Activated T-helper 1 cell treated with Interleukin-2 at 50 U/mL for 16 hours (primary cell): ENCODE data around the gene ADCK1.
"Not testable (repeated sequence)": the region's sequence is repeated elsewhere in the genome, so short reads cannot be mapped to it uniquely, and the experiment has no call there.

Experiments used
- DNase-seq: peaks from one replicate; pipeline ENCODE4 v3.0.0-alpha.2; 2020; ENCODE audit warnings: low read depth

The ADCK1 gene, protein sequence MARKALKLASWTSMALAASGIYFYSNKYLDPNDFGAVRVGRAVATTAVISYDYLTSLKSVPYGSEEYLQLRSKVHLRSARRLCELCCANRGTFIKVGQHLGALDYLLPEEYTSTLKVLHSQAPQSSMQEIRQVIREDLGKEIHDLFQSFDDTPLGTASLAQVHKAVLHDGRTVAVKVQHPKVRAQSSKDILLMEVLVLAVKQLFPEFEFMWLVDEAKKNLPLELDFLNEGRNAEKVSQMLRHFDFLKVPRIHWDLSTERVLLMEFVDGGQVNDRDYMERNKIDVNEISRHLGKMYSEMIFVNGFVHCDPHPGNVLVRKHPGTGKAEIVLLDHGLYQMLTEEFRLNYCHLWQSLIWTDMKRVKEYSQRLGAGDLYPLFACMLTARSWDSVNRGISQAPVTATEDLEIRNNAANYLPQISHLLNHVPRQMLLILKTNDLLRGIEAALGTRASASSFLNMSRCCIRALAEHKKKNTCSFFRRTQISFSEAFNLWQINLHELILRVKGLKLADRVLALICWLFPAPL

DNA sequence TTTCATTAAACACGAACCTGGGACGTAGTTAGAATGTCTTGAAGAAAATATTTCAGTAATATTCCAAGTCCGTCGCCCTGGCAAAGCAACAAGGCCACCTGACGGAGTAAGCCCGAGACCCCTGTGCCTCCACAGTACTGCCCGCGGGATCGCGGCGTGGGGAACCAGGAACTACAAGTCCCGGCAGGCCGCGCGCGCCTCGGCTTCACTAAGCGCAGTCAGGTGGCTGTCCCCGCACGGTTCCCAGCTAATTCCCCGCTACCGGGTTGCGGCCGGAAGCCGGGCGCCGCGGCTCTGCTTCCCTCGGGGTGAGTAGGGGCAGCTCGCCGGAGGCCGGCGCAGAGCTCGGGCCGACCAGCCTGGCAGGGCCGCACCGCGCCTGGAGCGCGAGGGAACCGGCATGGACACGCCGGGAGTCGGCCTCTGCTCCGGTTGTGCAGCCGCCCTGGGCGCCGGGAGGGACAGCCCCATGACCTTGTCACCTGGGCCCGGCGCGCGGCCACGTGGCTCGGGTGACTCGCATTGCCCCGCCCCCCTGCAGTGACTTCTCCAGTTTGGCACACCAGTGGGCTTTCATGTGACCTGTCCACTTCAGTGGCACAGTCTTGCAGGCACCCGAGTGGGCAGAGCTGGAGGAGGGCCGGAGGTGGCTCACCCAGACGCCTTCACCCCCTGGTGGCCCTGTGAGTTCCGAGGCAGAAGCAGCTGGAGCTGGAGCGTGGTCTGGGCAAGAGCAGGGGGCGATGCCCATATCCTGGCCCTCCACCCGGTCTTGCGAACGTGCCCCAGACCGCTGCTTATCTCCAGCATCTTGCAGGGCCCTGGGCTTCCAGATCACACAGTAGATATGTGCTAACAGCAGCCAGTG, at the start of gene ADCK1:
TSS of gene ADCK1 (plus strand) at position 247 of the 868 bp plus-strand sequence. CDS start 18,870 bp downstream, outside the sequence.
- peak; percentile 71 for DNase-seq

DNA sequence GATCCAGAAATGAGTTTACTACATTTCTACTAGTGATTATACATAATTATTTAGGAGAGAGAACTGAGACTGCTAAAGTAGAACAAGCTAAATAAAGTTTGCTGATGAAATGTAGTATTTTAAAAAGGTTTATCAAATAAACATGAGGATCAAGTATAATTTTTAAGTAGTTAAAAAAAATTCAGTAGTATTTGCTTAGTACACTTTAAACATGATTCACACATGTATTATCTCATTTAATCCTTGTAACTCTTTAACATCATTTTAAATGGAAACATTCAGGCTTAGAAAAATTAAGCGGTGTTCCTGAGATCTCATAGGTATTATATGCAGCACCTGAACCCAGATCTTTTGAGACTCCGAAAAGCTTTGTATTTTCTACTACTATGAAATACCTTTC, 47.6 kb upstream of the ADCK1 start:
- no peak for DNase-seq

DNA sequence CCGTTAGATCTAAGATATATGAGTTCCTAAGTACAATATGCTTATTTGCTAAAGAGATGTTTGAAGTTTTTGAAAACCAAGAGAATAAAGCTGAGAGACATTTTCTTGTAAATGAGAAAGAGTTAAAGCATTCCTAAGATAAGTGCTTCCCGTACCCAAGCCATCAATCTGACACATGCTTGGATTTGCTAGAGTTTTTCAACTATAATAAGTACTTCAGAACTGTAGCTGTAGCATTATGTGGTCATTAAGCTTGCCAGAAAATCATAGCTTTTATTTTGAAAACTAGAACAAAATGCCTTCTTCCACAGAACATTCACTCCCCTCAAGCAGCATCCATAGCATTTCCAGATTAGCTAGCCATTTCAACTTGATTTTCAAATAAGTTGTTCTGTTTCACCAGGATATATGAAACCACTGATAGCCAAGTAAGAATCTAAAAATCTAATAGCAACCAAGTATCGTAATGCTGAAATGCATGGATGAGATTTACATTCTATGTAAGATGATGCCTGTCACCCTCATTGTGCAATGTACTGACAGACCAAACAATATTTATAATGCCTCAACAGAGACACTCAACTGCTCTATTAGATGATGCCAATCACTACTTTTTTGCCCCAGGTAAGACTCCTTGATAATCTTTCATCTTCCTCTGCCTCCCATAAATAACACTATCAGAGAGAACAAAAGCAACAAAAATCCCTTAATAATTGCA, 47.0 kb upstream of the ADCK1 start:
- DNase-seq, result no peak

DNA sequence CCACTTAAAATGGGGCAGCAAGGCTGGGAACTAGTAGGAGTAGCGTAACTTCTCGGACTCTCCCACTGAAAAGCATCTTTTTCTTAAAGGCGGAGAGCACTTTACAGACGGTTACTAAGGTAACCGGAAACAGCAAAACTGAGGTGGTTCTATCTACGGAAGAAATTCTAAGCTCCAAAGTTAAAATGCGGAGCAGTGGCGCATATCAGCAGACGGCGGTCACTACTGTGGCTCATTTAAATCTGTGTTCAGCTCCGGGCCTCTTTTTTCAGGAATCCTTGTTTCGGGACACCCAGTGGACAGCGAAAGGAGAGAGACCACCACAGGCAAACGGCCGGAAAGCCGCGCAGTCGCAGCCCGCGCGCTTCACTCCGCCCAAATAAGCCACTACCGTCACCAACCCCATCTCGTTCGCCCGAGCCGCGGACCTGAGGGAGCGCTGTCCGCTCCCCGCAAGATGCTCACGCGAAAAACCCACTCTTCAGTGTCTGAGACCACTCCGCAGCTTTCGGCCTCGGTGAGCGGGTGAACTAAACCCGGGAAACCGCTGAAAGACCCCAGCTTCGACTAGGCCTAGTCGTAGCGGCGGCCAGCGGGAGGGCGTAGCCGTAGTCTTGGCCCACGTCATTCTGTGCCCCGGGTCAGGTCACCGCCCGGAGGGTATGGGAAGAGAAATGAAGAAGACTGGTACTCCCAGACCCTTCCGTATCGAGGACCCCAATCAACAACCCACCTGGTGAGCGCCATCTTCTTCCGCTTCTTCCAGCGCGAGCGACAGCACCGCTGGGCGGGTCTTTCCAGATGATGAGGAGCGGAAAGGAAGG, 39.3 kb upstream of the ADCK1 start, which contains the start of gene SNW1:
TSS of gene SNW1 (minus strand) at position 776 of the 824 bp plus-strand sequence. CDS start at position 747, 29 bp downstream.
- peak; percentile 84 for DNase-seq

DNA sequence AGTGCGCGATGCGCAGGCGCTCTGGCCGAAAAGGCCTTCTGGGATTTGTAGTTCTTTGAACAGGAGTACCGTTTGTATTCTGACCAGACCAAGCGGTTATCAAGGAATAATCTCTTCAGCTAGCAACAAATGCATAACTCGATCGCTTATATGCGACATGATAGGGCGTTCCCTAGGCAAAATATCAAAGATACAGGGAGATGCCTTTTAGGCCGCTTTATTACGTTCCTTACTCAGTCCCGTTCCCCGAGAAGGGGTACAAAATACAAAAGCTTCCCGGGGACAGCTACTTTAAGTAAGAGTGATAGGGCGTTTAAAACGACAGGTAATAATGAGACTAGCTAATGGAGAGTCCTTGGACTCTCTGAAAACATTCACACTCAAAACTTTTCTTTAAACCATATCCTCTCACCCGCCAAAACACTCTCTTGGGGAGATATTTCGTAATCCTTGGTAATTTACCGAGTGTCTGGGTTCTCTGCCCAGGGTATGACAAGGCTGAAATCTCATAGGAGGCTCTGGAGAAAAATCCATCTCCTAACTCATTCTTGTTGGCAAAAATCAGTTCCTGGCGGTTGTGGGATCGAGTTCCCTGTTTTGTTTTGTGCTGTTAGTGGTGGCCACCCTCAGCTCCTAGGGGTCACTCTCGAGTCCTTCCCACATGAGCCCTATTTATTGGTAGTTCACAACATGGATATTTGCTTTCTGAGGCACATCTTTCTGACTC, 38.5 kb upstream of the ADCK1 start:
- DNase-seq, result no peak

DNA sequence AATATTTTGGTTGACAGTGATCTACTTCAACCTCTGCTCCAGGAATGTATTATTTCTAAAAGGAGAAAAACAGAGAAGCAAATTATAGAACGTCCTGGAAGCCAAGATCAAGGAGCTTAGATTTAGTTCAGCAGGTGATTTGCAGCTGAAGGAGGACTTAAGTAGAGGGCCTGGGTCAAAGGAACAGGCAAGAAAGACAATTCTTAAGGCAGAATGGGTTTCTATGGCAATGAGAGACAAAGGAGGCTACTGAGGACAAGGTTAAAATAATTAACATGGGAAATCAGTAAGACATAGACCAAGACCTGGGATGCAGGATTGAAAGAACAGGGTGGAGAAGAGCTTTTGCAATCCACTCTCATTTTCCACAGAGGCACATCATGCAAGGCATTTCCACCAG, 36.6 kb upstream of the ADCK1 start:
- DNase-seq, result no peak

DNA sequence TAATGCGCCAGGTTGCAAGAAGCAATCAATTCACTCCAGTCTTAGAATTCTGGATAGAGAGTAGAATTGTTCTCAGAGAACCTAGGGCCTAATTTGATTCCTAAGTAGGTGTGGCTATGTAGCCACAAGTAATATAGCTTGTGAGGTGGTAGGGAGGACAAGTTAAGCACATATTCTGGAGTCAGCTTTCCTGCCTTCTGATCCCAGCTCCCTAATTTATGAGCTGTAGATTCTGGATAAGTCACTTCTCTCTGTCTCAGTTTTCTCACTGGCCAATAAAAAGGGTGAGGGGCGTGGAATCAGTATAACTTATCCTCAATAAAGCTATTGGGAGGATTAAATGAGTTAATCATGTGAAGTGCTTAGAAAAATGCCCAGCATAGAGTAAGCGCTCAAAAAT, 35.9 kb upstream of the ADCK1 start:
- no peak for DNase-seq

DNA sequence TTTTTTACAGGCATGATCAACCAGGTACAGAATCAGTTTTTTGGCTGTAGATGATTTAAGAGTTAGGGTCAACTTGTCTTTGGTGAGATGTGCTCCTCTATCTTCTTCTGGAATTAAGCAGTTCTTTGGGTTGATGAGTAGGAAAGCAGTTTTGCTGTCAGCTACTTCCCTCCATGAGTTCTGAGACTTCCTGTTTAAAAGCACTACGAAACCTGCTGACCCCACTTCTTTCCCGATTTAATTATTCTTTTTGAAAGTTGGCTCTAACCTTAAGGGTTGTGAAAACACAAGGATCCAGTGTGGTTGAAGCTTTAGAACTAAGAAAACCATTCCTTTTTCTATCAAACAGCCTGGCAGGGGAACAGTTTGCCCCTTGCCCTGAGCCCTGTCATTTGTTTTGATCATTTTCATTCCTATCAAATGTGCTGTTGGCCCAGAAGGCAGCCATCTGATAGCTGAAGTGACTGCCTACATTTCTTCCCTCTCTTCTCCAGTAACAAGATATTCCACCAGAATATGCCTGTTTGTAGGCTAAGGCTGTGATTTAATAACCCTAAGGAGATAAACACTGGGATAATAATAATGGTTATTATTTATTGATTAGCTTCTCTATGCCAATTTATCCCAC, 31.4 kb upstream of the ADCK1 start:
- DNase-seq, result not testable (repeated sequence)

DNA sequence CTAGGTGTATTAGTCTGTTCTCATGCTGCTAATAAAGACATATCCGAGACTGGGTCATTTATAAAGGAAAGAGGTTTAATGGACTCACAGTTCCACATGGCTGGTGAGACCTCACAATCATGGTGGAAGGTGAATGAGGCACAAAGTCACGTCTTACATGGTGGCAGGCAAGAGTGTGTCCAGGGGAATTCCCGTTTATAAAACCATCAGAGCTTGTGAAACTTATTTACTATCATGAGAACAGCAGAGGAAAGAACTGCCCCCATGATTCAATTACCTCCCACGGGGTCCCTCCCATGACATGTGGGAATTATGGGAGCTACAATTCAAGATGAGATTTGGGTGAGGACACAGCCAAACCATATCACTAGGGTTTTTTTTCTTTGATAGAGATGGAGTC, 25.9 kb upstream of the ADCK1 start:
- not testable (repeated sequence) for DNase-seq

DNA sequence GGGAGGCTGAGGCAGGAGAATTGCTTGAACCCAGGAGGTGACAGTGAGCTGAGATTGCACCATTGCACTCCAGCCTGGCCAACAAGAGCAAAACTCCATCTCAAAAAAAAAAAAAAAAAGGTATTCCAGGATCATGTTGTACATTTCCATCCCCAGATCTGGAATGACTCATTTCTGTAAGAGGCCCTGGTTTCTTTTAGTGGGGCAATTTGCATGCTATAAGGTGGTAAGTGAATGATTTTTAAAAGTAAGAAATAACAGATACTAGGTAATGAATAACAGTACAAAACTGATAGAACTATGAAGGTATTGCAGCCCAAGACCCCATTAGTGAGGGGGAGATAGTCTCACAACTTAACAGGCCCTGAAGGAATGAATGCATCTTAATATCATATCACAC, 17.7 kb upstream of the ADCK1 start:
- no peak for DNase-seq

DNA sequence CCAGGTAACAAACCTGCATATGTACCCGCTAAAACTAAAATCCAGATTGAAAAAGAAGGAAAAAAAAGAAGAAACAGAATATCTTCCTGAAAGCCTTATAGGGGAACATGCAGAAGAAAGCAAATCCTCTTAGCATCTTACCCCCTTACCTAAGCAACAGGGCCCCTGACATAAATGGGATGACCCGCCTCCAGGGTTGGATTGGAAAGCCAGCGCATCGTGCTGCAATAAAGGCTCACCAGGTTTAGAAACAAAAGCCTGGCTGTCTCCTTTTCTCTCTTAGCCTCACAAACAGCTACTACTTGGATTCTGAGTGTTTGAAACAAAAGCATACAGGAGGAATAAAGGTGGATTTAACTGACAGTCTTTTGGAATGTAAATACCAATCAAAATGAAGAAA, 13.8 kb upstream of the ADCK1 start:
- DNase-seq, result no peak

DNA sequence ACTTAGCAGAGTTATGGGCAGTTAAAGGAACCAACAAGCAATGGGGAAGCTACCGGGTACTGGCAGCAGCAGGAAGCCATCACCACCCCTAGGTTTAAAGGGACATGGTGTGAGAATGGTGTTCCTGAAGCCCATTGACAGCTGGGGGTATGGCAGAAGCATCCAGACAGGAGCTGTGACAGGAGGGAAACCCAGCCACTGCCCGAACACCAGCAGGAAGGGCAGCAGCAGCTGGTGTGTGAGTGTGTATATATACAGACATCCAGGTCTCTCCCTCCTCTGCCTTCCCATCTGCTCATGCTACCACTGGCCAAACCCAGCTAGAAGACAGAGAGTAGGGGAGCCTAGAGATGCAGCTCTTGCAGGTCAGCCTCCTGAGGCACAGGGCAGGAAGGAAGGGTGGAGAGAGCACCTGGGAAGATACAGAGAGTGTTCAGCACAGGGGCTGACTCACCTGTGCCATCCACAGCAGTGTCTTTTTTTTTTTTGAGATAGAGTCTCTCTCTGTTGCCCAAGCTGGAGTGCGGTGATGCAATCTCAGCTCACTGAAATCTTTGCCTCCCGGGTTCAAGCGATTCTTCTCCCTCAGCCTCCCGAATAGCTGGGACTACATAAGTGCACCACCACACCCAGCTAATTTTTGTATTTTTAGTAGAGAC, 9.2 kb upstream of the ADCK1 start:
- no peak for DNase-seq

DNA sequence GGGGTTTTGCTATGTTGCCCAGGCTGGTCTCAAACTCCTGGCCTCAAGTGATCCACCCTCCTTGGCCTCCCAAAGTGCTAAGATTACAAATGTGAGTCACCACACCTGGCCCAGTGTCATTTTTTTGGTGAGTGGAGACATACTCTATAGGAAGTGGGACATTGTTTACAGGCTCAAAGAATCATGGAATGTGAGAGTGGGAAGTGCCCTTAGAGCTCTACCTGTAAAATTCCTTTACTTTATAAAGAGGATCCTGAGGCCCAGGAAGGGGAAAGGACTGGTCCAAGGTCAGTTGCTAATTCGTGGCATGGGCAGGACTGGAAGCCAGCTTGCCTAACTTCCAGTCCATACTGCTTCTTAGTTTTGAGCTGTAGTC, 8.7 kb upstream of the ADCK1 start:
- no peak for DNase-seq

DNA sequence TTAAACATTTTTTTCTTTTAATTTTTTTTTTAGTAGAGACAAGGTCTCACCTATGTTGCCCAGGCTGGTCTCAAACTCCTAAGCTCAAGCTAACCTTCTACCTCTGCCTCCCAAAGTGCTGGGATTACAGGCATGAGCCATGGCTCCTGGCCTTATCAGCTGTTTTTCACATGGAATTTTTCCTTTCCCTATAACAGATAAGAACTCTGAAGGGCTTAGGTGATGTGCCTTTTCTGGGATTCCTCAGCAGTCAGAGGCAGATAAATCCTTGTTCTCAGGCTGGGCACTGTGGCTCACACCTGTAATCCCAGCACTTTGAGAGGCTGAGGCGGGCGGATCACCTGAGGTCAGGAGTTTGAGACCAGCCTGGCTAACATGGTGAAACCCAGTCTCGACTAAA, 6.7 kb upstream of the ADCK1 start:
- DNase-seq, result not testable (repeated sequence)

DNA sequence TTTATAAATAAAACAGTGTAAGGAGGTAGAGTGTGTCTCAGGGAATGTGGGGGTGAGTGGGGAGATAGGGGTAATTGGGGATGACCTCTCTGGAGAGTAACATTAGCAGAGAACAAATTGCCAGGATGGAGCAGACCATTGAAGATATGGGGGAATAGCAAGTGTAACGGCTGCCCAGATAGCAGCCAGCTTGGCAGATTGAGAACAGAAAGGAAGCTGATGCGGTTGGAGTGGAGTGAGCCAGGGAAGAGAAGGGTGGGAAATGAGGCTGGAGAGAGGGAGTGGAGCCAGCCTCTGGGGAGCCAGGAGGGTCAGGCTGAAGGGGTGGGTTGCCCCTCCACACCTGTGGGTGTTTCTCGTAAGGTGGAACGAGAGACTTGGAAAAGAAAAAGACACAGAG, 5.6 kb upstream of the ADCK1 start:
- no peak for DNase-seq

DNA sequence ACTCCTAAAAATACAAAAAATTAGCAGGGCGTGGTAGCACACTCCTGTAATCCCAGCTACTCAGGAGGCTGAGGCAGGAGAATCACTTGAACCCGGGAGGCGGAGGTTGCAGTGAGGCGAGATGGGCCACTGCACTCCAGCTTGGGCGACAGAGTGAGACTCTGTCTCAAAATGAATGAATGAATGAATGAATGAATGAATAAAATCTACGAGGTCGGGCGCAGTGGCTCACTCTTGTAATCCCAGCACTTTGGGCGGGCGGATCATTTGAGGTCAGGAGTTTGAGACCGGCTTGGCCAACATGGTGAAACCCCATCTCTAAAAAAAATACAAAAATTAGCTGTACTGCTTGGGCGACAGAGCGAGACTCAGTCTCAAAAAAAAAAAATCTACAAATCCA, 453 bp upstream of the ADCK1 start:
- not testable (repeated sequence) for DNase-seq

DNA sequence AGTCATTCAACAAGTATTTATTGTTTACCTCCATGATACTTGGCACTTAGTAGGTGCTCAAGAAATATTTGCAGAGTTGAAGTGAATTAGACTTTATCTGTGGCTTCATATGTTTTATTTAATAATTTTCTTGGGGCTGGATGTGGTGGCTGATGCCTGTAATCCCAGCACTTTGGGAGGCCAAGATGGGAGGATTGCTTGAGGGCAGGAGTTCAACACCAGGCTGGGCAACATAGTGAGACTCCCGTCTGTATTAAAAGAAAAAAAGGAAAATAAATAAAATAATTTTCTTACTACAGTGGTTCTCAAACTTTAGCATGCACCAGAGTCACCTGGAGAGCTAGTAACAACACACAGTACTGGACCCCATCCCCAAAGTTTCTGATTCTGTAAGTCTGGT, 905 bp downstream of the ADCK1 start:
- DNase-seq, result no peak

DNA sequence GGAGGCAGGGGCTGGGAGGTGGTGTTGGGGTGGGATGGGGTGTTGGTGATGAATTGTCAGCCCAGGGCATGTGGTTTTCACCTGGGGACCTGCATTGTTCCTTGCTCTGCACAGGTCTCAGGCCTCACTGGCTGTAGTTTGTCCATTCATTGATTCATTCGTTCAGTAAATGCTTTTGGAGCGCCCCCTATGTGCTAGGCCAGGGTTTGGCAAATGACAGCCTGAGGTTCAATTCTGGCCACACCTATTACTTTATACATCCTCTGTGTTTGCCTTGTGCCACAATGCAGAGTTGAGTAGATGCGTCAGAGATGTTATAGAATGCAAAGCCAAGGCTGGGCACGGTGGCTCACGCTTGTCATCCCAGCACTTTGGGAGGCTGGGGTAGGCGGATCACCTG, 4.7 kb downstream of the ADCK1 start:
- no peak for DNase-seq

DNA sequence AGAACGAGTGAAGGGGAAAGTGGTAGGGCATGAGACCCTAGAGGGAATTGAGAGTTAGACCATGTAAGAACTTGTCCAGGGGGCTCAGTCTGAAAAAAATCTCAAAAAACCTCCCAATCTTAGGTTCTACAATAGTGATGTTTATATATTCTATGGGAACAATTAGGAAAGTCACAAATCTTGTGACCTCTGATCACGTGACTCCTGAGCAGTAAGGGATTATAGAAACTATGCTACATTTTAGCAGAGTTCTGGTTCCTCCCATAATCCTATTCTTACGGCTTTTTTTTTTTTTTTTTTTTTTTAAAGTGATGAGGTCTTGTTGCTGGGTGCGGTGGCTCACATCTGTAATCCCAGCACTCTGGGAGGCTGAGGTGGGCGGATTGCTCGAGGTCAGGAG, 5.8 kb downstream of the ADCK1 start:
- no peak for DNase-seq

DNA sequence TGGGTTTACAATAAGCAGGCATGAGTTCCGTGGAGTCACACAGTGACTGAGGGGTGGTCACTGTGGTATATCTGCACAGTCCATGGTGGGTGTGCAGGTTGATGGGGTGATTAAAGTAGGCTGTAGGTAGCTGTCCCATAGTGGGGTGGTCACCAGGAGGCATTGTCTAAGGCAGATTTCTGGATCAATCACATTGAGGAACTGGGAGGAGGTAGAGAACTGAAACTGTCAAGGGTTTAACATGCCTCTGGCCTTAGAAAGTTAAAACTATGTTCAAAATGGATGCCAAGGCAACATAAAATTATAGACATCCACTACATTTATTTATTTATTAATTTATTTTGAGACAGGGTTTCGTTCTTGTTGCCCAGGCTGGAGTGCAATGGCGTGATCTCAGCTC, 8.3 kb downstream of the ADCK1 start:
- DNase-seq, result no peak
